A549 (cell line): ENCODE results near the gene SCNM1. TPM values are rescaled to one million over a fixed set of nuclear protein-coding genes. Genes with fewer than 3 reads are reported as not detected.
A peak's percentile ranks its signal among the peaks of the same experiment; 100 is the strongest.
"Not testable (repeated sequence)": the region's sequence is repeated elsewhere in the genome, so short reads cannot be mapped to it uniquely, and the experiment has no call there.

Source experiments
- ATAC-seq, 2 experiments: fragments of 200-7000 bp in 1 of 2; fragments of >200 bp in 1 of 2; cut with Nextera tagmentation in 1 of 2; cut with Tn5 transposase in 1 of 2; 3 replicates each; pipeline versions ENCODE4 v1.8.0 to v1.9.1; 2018 to 2020; ENCODE audit warnings: mild to moderate bottlenecking in 1 of 2, moderate library complexity in 1 of 2
- CTCF ChIA-PET: fragments of 300-600 bp; sonication (Branson Sonifier 250); formaldehyde crosslinking; extraction: SDS; loops from one replicate; lab custom pipeline; 2021; ENCODE audit warnings: antibody characterized with exemption, inconsistent platforms; lab: Yijun Ruan, JAX
- POLR2A ChIA-PET: fragments of 350-600 bp; formaldehyde crosslinking; extraction: SDS; loops from one replicate; lab custom pipeline; 2021; ENCODE audit warnings: antibody characterized with exemption, inconsistent platforms; lab: Yijun Ruan, JAX
- DNase-seq, 2 experiments: peaks; one replicate each; pipeline versions ENCODE4 v3.0.0 to v3.0.0-alpha.2; 2011 to 2016; ENCODE audit warnings: low read depth in 1 of 2, low spot score in 1 of 2
- FAIRE-seq: peaks from 2 replicates; lab custom pipeline; 2011; peaks lifted over from hg19 to GRCh38; lab: Jason Lieb, UNC
- H3K27ac ChIP-seq, 2 experiments: fragments of >200 bp; sonication (Bioruptor Twin); formaldehyde crosslinking; 3 replicates each; pipeline ENCODE4 v1.5.1; 2016 to 2017
- H3K4me1 ChIP-seq: fragments of >200 bp; sonication (Bioruptor Twin); formaldehyde crosslinking; 3 replicates; pipeline ENCODE4 v1.6.1; 2016
- H3K4me2 ChIP-seq: fragments of >200 bp; sonication (Bioruptor Twin); formaldehyde crosslinking; 3 replicates; pipeline ENCODE4 v1.6.1; 2016
- H3K4me3 ChIP-seq: fragments of >200 bp; sonication (Bioruptor Twin); formaldehyde crosslinking; 3 replicates; pipeline ENCODE4 v1.5.1; 2016
- H3K9me3 ChIP-seq: fragments of >200 bp; sonication (Bioruptor Twin); formaldehyde crosslinking; 3 replicates; pipeline ENCODE4 v1.6.1; 2016
- ATOH8 ChIP-seq: fragments of 250-450 bp; sonication (Bioruptor Pico); IDR thresholded peaks from 2 replicates; pipeline ENCODE4 v1.5.0; 2020; ENCODE audit warnings: low read depth, mild to moderate bottlenecking, moderate library complexity
- CHD2 ChIP-seq: fragments of 150-350 bp; IDR thresholded peaks from 2 replicates; pipeline ENCODE4 v1.6.1; 2014; ENCODE audit warnings: low read length; ENCODE audit not compliant: partially characterized antibody
- CTCF ChIP-seq: fragments of >200 bp; sonication (Bioruptor Twin); formaldehyde crosslinking; IDR thresholded peaks from 3 replicates; pipeline ENCODE4 v1.5.1; 2016
- KDM5A ChIP-seq: fragments of 200-600 bp; sonication (generic); IDR thresholded peaks from 2 replicates; pipeline ENCODE4 v1.6.1; 2016; ENCODE audit warnings: antibody characterized with exemption, mild to moderate bottlenecking
- NFE2L2 ChIP-seq: fragments of 150-350 bp; conservative IDR thresholded peaks from 2 replicates; pipeline ENCODE4 v1.6.1; 2014; ENCODE audit warnings: low read length
- NPAS2 ChIP-seq: fragments of 250-450 bp; sonication (Bioruptor Pico); IDR thresholded peaks from 2 replicates; pipeline ENCODE4 v1.8.0; 2022; ENCODE audit warnings: mild to moderate bottlenecking, moderate library complexity, borderline replicate concordance
- NR3C1 ChIP-seq: fragments of >200 bp; sonication (Bioruptor Twin); formaldehyde crosslinking; IDR thresholded peaks from 3 replicates; pipeline ENCODE4 v1.6.1; 2017
- POLR2AphosphoS2 ChIP-seq: conservative IDR thresholded peaks from 2 replicates; pipeline ENCODE4 v1.6.1; 2012; ENCODE audit warnings: low read length, improper control_type of control experiment, inconsistent platforms
- RAD21 ChIP-seq, 2 experiments: fragments of >200 bp in 1 of 2; sonication (Bioruptor Twin) in 1 of 2; formaldehyde crosslinking in 1 of 2; IDR thresholded peaks in 1 of 2; conservative IDR thresholded peaks in 1 of 2; 2 replicates in 1 of 2; 3 replicates in 1 of 2; pipeline ENCODE4 v1.6.1; 2012 to 2018; ENCODE audit warnings: inconsistent platforms in 1 of 2
- RCOR1 ChIP-seq: fragments of 150-350 bp; IDR thresholded peaks from 2 replicates; pipeline ENCODE4 v1.6.1; 2014; ENCODE audit warnings: antibody characterized with exemption, low read length, low read depth
- RNF2 ChIP-seq: fragments of 200-600 bp; sonication (generic); IDR thresholded peaks from 2 replicates; pipeline ENCODE4 v1.6.1; 2016; ENCODE audit warnings: low read depth, mild to moderate bottlenecking, antibody characterized with exemption, moderate library complexity, borderline replicate concordance
- ZFP36 ChIP-seq: fragments of 450-650 bp; IDR thresholded peaks from 2 replicates; pipeline ENCODE4 v1.6.1; 2014; ENCODE audit warnings: borderline replicate concordance; ENCODE audit not compliant: partially characterized antibody
- WGBS: methylation state at CpG from one replicate; pipeline ENCODE4 v1.1.6; 2017; ENCODE audit errors: missing lambda C conversion rate; 5-methylcytosine and 5-hydroxymethylcytosine counted together
- polyA plus RNA-seq, 4 experiments: library from polyadenylated mRNA; depleted of rRNA in 3 of 4; stranded (reverse); fragments of >200 nt; fragmentation: RNase III in 1 of 4; extraction: RNeasy Plus Mini Kit Qiagen cat#74134 plus additional on column Dnase treatment in 1 of 4; gene quantifications; 2 replicates in 3 of 4; 3 replicates in 1 of 4; pipeline ENCODE4 v1.2.3, GENCODE V29; 2011 to 2017
- TF ChIP-seq, protein P1 (sequence below): fragments of 200-600 bp; sonication (generic); IDR thresholded peaks from 2 replicates; pipeline ENCODE4 v1.6.1; 2016; ENCODE audit warnings: antibody characterized with exemption, mild to moderate bottlenecking, moderate library complexity

The SCNM1 gene
- polyA plus RNA-seq, 2 of the 4 experiments (the other 2 are of a cell fraction) = 27.9 to 30.9 TPM

DNA sequence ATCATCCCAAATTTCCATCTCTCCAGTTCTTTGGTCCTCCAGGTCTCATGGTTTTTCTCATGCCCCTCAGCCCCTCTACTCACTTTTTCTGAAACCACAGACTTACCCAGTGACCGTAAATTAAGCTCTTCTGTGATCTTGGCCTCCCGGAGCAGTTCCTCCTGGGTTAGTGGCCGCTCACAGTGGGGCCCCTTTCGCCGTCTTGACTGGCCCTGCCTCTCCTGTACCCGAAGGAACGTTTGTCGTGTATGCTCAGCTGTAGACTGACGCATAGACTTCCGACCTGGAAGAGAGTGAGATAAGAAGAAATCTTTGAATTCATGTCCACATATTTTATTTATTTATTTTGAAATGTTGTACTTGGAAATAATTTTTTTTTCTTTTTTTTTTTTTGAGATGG, 18.3 kb downstream of the SCNM1 start:
- FAIRE-seq = no peak
- H3K4me3 ChIP-seq = no peak overlapping the region
- TF ChIP-seq RCOR1 = no peak
- TF ChIP-seq POLR2AphosphoS2 = no peak
- TF ChIP-seq NPAS2 (CRISPR knock-in tag) = no peak
- TF ChIP-seq CHD2 = no peak
- POLR2A ChIA-PET = no interaction called here
- peaks cover 9% of the 10 kb centered on the region; the same call in 2 of the 3 replicates for H3K4me1 ChIP-seq
- CTCF ChIA-PET = interaction anchor here (1.5 to 2.7 kb wide), 3 partner anchors 8 to 156 kb away, joined by 3 to 9 read pairs (median 5); partner anchors contain the start of gene TMOD4
- DNase-seq = no peak
- WGBS = 96% methylated on average over 10 of the region's 10 CpGs
- H3K9me3 ChIP-seq = no peaks in the 10 kb centered on the region
- no peak overlapping the region for H3K27ac ChIP-seq
- no peak for ATAC-seq
- no peak overlapping the region for H3K4me2 ChIP-seq

DNA sequence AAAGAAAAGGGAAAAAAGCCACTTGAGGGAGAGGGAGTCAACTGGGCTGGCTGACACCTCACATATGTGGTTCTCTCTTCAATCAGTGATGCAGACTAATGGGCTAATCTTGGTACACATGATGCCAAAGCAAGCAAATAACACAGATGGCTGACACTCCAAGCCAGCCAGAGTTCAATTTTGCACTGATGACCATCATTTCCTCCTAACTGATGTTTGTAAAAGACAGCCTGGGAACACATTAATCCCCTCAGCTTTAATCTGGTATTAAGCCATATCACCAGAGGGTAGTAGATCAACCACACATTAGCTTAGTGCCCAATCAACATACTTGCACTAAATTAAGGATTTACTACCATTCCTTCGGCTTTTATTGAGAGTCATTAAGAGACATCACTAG, 21.3 kb downstream of the SCNM1 start:
- no peak overlapping the region for H3K4me3 ChIP-seq
- TF ChIP-seq NR3C1 = no peak
- TF ChIP-seq POLR2AphosphoS2 = no peak
- TF ChIP-seq, protein P1, sequence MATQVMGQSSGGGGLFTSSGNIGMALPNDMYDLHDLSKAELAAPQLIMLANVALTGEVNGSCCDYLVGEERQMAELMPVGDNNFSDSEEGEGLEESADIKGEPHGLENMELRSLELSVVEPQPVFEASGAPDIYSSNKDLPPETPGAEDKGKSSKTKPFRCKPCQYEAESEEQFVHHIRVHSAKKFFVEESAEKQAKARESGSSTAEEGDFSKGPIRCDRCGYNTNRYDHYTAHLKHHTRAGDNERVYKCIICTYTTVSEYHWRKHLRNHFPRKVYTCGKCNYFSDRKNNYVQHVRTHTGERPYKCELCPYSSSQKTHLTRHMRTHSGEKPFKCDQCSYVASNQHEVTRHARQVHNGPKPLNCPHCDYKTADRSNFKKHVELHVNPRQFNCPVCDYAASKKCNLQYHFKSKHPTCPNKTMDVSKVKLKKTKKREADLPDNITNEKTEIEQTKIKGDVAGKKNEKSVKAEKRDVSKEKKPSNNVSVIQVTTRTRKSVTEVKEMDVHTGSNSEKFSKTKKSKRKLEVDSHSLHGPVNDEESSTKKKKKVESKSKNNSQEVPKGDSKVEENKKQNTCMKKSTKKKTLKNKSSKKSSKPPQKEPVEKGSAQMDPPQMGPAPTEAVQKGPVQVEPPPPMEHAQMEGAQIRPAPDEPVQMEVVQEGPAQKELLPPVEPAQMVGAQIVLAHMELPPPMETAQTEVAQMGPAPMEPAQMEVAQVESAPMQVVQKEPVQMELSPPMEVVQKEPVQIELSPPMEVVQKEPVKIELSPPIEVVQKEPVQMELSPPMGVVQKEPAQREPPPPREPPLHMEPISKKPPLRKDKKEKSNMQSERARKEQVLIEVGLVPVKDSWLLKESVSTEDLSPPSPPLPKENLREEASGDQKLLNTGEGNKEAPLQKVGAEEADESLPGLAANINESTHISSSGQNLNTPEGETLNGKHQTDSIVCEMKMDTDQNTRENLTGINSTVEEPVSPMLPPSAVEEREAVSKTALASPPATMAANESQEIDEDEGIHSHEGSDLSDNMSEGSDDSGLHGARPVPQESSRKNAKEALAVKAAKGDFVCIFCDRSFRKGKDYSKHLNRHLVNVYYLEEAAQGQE = no peak
- TF ChIP-seq CTCF = no peak
- TF ChIP-seq KDM5A = no peak
- TF ChIP-seq ATOH8 = no peak
- TF ChIP-seq NFE2L2 = no peak
- no peak for TF ChIP-seq ZFP36
- TF ChIP-seq RNF2 = no peak
- TF ChIP-seq RAD21 (conservative IDR thresholded peaks at IDR 0.05 in 1 of 2, IDR thresholded peaks at IDR 0.05 in 1 of 2) = no peak
- TF ChIP-seq, all 56 proteins: peak for 0
- FAIRE-seq (no peak), ATAC-seq (no peak), DNase-seq (no peak)
- no peaks in the 10 kb centered on the region for H3K9me3 ChIP-seq
- no peak overlapping the region for H3K27ac ChIP-seq
- POLR2A ChIA-PET = no interaction called here
- WGBS = 95% methylated on average over 1 of the region's 1 CpG
- no peak overlapping the region for H3K4me2 ChIP-seq
- peaks cover 12% of the 10 kb centered on the region; the same call in 2 of the 3 replicates for H3K4me1 ChIP-seq
- CTCF ChIA-PET = no interaction called here

- Histone ChIP-seq H3K4me3 (peak overlapping the region; percentile 80), H3K27ac (peak overlapping the region in 1 of 2 experiments; percentile 89; a peak in 2 of 6 replicates), H3K4me1 (peaks cover 12% of the 10 kb centered on the region; the same call in 2 of the 3 replicates), H3K4me2 (peak overlapping the region; percentile 93)
- DNase-seq, ATAC-seq, FAIRE-seq, POLR2A ChIA-PET, H3K9me3 ChIP-seq: not testable (repeated sequence)
- 86% methylated on average over 8 of the region's 8 CpGs for WGBS
- CTCF ChIA-PET = interaction anchor here (0.7 to 2.1 kb wide), 3 partner anchors 10 to 63 kb away, joined by 3 to 12 read pairs (median 6); partner anchors contain the start of gene TMOD4
These were observed 22.7 kb downstream of the SCNM1 start for GRCh38 chr1:151188667-151189066.
